HUES6 (cell line): ENCODE measurements around the gene PDE4D.

Source experiments
- H3K27ac ChIP-seq: 2 replicates; pipeline ENCODE4 v1.7.0; 2013; ENCODE audit warnings: low read depth, mild to moderate bottlenecking, low read length, inconsistent platforms
- H3K27me3 ChIP-seq: 2 replicates; pipeline ENCODE4 v1.6.1; 2013; ENCODE audit warnings: low read length; ENCODE audit not compliant: control insufficient read depth, insufficient read depth
- H3K36me3 ChIP-seq: 2 replicates; pipeline ENCODE4 v1.6.1; 2013; ENCODE audit warnings: low read length; ENCODE audit not compliant: control insufficient read depth, insufficient read depth
- H3K4me1 ChIP-seq: 2 replicates; pipeline ENCODE4 v1.6.1; 2013; ENCODE audit warnings: low read length; ENCODE audit not compliant: control insufficient read depth, insufficient read depth
- H3K4me3 ChIP-seq: 2 replicates; pipeline ENCODE4 v1.5.1; 2013; ENCODE audit warnings: low read depth, low read length
- H3K9ac ChIP-seq: one replicate; pipeline ENCODE4 v1.6.1; 2013; ENCODE audit warnings: mild to moderate bottlenecking, low read length
- H3K9me3 ChIP-seq: 2 replicates; pipeline ENCODE4 v1.6.1; 2013; ENCODE audit warnings: low read depth, low read length; ENCODE audit not compliant: control insufficient read depth, insufficient read depth

PDE4D gene

DNA sequence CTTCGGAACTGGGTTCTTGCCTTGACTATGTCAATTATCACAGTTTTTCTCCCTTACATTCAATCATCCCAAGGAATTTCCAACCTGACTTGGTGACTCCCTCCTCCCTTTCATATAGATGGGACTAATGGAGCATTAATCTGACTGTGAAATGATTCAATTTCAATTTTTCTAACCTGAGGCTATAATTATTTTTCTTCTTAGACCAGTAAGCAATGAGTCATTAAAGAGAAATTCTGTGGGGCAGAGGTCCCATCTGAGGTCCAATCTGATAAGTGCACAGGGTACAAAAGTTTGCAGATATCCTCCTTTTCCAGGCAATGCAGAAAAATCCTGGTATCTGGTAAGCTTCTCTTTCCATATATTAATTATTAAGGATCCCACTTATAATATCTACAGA lies 18.9 kb downstream of the PDE4D start:
- no peaks in the 10 kb centered on the region for H3K9me3 ChIP-seq
- H3K4me3 ChIP-seq = no peak overlapping the region
- H3K9ac ChIP-seq = no peak overlapping the region
- no peaks in the 10 kb centered on the region for H3K36me3 ChIP-seq
- no peak overlapping the region for H3K27ac ChIP-seq
- no peaks in the 10 kb centered on the region for H3K27me3 ChIP-seq
- H3K4me1 ChIP-seq = peaks cover 2% of the 10 kb centered on the region; the same call in 1 of the 2 replicates

DNA sequence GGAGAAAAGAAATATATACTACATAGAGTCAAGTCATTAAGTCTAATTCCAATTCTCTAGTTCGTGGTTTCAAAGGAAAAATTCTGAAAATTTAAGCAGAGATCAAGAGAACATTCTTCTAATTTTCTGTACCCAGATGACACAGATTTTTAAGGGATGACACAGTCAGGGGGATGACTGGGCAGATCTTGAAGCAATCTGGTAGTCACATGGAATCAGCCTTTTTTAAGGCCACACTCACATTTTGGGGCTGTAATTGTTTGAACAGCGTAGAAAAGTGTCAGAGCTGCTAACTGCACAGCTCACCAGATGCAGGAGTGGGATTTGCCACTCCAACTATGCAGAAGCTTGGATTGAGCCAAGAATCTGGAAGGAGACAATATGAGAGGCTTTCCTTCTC lies 20.4 kb downstream of the PDE4D start:
- H3K9me3 ChIP-seq = no peaks in the 10 kb centered on the region
- peaks cover 12% of the 10 kb centered on the region; the same call in 1 of the 2 replicates for H3K4me1 ChIP-seq
- H3K27me3 ChIP-seq = no peaks in the 10 kb centered on the region
- H3K4me3 ChIP-seq = no peak overlapping the region
- H3K27ac ChIP-seq = no peak overlapping the region
- H3K36me3 ChIP-seq = no peaks in the 10 kb centered on the region
- no peak overlapping the region for H3K9ac ChIP-seq

DNA sequence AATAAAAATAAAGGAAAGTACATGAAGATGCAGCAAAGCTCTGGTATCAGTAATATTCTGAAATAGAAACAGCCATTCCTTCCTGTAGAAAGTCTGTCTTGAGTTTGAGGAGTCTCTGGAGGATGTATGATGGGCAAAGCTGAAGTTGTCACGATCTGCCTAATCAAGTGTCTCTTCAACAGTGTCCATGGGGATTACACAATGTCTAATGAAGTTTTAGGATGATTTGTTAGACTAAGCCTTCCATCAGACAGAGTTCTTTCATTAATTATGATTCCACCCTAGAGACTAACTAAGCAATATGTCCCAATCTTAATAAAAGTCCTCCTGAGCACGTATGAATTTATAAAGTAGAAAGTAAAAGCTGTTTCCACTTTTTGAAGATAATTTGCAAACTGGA lies 26.9 kb downstream of the PDE4D start:
- no peak overlapping the region for H3K27ac ChIP-seq
- H3K4me3 ChIP-seq = no peak overlapping the region
- H3K9ac ChIP-seq = no peak overlapping the region
- no peaks in the 10 kb centered on the region for H3K27me3 ChIP-seq
- no peaks in the 10 kb centered on the region for H3K9me3 ChIP-seq
- peaks cover 12% of the 10 kb centered on the region; the same call in 1 of the 2 replicates for H3K4me1 ChIP-seq
- H3K36me3 ChIP-seq = no peaks in the 10 kb centered on the region

DNA sequence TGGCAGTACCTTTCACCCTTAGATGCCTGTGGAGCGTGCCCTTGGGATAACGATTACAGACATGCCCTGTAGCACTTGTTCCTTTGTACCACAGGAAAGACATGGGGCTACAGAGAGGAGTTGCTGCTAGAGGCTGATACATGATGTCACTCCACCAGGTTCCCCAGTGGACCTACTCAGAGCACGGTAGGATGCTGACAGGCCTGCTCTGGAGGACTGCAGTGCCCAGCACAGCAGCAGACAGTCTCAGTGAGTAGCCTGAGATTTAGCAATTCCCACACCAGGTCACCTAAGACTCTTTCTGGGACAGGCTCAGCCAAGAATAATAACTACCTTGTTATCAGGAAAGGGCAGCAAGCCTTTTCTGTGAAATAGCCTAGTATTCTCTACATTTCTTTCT lies 28.8 kb downstream of the PDE4D start:
- Histone ChIP-seq H3K27me3 (no peaks in the 10 kb centered on the region), H3K4me1 (peaks cover 10% of the 10 kb centered on the region; the same call in 1 of the 2 replicates), H3K9me3 (no peaks in the 10 kb centered on the region)

DNA sequence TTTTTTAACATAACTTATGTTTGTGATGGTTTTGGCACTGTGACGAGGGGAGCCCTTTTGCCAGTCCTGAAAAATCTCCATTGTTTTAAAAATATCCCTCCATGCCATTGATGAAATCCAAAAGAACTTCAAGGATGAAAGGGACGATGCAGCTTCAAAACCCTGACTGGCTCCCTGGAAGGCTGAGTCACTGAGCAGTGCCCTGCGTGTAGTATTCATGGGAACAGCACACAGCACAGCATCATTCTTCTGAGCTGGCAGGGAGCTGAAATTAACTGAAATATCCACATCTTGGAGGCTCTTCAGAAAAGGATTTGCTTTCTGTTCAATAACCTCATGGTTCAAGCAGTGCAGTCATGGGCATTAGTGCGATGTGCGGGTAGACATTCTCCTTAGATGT lies 29.7 kb downstream of the PDE4D start:
- no peak overlapping the region for H3K27ac ChIP-seq
- H3K36me3 ChIP-seq = no peaks in the 10 kb centered on the region
- no peaks in the 10 kb centered on the region for H3K27me3 ChIP-seq
- H3K4me3 ChIP-seq = no peak overlapping the region
- H3K9ac ChIP-seq = no peak overlapping the region
- no peaks in the 10 kb centered on the region for H3K9me3 ChIP-seq
- H3K4me1 ChIP-seq = peaks cover 1% of the 10 kb centered on the region; the same call in 1 of the 2 replicates

More for the DNA sequence above, 28.8 kb downstream of the PDE4D start:
- Histone ChIP-seq H3K36me3 (no peaks in the 10 kb centered on the region), H3K9ac (no peak overlapping the region), H3K27ac (no peak overlapping the region), H3K4me3 (no peak overlapping the region)

DNA sequence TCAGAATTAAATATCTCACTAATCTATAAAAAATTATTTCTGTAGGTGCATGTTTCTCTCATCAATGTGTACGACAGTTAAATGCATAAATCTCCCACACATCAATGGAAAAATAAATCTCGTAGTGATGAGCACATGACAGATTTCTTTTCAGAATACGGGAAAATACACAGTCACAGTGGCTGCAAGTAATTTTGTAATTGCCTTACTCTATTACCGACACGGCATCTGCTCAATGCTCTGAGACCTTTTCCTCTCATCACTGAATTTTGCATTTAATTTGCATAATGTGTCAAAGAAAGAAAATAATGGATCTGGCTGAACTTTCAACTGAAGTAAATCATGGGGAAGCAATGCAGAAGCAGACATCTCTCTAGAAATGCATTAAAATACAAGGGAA lies 37.2 kb downstream of the PDE4D start:
- no peaks in the 10 kb centered on the region for H3K9me3 ChIP-seq
- no peak overlapping the region for H3K27ac ChIP-seq
- no peaks in the 10 kb centered on the region for H3K4me1 ChIP-seq
- no peaks in the 10 kb centered on the region for H3K27me3 ChIP-seq
- no peak overlapping the region for H3K9ac ChIP-seq
- no peaks in the 10 kb centered on the region for H3K36me3 ChIP-seq
- H3K4me3 ChIP-seq = no peak overlapping the region

DNA sequence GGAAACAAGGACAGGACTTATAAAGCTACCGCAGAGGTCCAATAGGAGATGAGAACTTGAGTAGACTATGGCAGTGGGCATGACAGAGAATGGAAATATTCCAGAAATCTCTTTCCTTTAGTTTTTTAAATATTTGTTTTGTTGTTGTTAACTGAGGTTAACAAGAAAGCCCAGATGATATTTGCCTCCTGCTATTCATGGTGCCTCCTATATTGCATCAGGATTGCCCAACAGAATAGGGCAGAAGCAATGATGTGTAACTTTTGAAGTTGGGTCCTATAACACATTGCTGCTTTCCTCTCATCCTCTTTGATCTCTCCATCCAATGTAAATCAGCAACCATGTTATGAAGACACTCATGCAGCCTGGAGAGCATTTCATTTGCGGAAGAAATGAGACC lies 42.8 kb downstream of the PDE4D start:
- H3K27me3 ChIP-seq = no peaks in the 10 kb centered on the region
- no peak overlapping the region for H3K9ac ChIP-seq
- no peaks in the 10 kb centered on the region for H3K36me3 ChIP-seq
- H3K4me3 ChIP-seq = no peak overlapping the region
- no peak overlapping the region for H3K27ac ChIP-seq
- H3K9me3 ChIP-seq = no peaks in the 10 kb centered on the region
- no peaks in the 10 kb centered on the region for H3K4me1 ChIP-seq

DNA sequence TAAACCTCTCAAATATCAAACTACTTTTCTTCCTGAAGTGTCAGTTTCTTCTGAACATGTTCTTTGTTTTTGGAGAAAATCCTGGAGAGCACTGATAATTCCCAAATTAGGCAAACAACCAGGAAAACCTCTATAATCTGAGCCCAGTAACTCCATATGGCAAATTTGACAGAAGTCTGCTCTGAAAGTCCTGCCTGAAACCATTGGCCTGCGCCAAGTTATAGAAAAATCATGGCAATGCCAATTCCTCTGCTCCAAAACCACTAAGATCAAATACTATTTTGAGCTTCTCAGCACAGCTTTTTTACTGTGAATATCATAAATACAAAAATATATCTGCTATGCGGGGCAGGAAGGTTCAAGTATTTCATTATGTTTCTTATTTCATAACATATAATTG lies 45.9 kb downstream of the PDE4D start:
- Histone ChIP-seq H3K4me3 (no peak overlapping the region), H3K4me1 (no peaks in the 10 kb centered on the region), H3K36me3 (no peaks in the 10 kb centered on the region), H3K9me3 (no peaks in the 10 kb centered on the region), H3K9ac (no peak overlapping the region), H3K27ac (no peak overlapping the region), H3K27me3 (no peaks in the 10 kb centered on the region)

DNA sequence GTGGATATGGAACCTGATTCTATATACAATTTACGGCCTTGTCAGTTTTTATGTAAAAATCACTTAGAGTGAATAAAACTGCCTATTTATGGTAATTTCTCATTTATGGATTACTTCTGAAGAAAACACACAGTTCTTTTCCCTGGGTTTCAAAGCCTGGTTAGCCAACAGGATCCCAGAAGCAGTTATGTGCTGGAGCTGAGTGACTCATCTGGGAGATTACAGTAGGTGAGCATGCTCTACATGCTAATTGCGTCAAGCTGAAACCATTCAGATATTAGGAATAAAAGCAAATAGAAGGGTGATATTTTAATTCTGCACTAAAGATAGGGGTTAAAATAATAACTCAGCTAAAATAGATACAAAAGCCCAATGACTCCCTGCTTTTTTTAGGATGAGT lies 47.8 kb downstream of the PDE4D start:
- Histone ChIP-seq H3K4me3 (no peak overlapping the region), H3K4me1 (no peaks in the 10 kb centered on the region), H3K27me3 (no peaks in the 10 kb centered on the region), H3K36me3 (no peaks in the 10 kb centered on the region), H3K27ac (no peak overlapping the region), H3K9ac (no peak overlapping the region), H3K9me3 (no peaks in the 10 kb centered on the region)

DNA sequence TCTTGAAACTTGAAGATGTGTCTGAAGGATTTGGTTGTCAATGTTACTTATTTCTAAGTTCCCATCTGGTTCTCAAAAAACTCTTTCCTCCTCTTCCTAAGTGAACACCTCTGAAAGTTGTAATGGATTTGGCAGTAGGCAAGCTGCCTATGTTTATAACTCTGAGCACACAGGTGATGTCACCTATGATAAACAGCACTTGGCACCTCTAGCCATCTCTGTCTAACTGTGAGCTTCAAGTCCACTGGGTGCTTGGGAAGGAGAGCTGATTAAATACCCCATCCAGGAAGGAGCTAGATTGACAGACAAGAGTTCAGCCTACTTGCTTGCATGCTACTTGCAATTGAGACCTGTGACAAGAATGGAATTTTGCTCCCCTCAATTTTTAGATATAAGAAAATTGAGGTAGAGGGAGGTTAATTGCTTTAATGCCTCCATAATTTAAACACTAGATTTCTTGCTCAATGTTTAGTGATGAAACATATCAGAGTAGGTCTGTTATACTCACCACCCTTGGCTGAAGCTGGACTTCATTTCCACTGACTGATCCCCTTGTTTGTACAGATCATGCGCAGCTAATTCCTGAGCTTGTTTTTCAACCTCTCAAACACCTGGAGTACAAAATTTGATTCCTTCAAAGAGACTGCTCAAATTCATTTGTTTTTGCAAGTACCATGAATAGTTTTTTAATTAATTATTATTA lies 49.9 kb downstream of the PDE4D start:
- H3K4me3 ChIP-seq = no peak overlapping the region
- H3K36me3 ChIP-seq = no peaks in the 10 kb centered on the region
- H3K27me3 ChIP-seq = no peaks in the 10 kb centered on the region
- H3K9ac ChIP-seq = no peak overlapping the region
- H3K4me1 ChIP-seq = peaks cover 5% of the 10 kb centered on the region; the same call in 1 of the 2 replicates
- H3K9me3 ChIP-seq = no peaks in the 10 kb centered on the region
- no peak overlapping the region for H3K27ac ChIP-seq

DNA sequence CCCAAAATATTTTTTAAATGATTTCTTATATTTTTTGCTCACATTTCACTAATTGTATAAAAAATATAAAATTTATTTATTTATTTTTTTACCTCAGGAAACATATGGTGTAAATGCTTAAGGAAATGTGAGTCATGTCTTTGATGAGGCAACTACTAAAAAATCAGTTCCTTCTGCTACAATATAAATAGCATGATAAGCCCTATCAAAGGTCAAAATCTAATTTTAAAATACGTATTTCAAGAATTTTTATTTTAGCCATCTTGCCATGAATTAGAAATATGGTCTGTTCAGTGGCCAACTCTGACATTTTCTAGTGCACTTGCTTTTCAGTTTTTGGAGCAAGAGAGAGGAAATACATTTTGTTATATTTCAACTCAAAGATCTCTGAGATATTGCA lies 50.5 kb downstream of the PDE4D start:
- Histone ChIP-seq H3K27ac (no peak overlapping the region), H3K9me3 (no peaks in the 10 kb centered on the region), H3K9ac (no peak overlapping the region), H3K4me1 (peaks cover 6% of the 10 kb centered on the region; the same call in 1 of the 2 replicates), H3K36me3 (no peaks in the 10 kb centered on the region), H3K27me3 (no peaks in the 10 kb centered on the region), H3K4me3 (no peak overlapping the region)
